Fibroblast of lung (primary cell): ENCODE results near the gene TMEM72. TPM values are rescaled to one million over a fixed set of nuclear protein-coding genes. Genes with fewer than 3 reads are reported as not detected.

Source experiments
- DNase-seq, 2 donors: peaks; one replicate each; pipeline versions ENCODE4 v3.0.0 to v3.0.0-alpha.2; 2010; ENCODE audit warnings: low read depth in 2 of 2
- H2AFZ ChIP-seq: 2 replicates; pipeline ENCODE4 v1.5.1; 2012; ENCODE audit warnings: low read length, control low read depth, inconsistent platforms
- H3K27ac ChIP-seq: 2 replicates; pipeline ENCODE4 v1.5.1; 2011; ENCODE audit warnings: low read length, control low read depth; ENCODE audit not compliant: insufficient read depth
- H3K27me3 ChIP-seq: 2 replicates; pipeline ENCODE4 v1.5.1; 2011; ENCODE audit warnings: mild to moderate bottlenecking, low read length; ENCODE audit not compliant: control insufficient read depth, insufficient read depth
- H3K36me3 ChIP-seq: 2 replicates; pipeline ENCODE4 v1.5.1; 2011; ENCODE audit warnings: low read length; ENCODE audit not compliant: control insufficient read depth, insufficient read depth
- H3K4me1 ChIP-seq: 2 replicates; pipeline ENCODE4 v1.5.1; 2011; ENCODE audit warnings: low read length; ENCODE audit not compliant: control insufficient read depth, insufficient read depth; ENCODE audit errors: extremely low read depth
- H3K4me2 ChIP-seq: 2 replicates; pipeline ENCODE4 v1.5.1; 2011; ENCODE audit warnings: low read length, control low read depth; ENCODE audit not compliant: insufficient read depth; ENCODE audit errors: extremely low read depth
- H3K4me3 ChIP-seq, 4 experiments: fragments of 200-600 bp in 1 of 4; sonication (generic) in 1 of 4; replicated peaks in 1 of 4; 2 replicates each; pipeline ENCODE4 v1.5.1; 2011 to 2016; ENCODE audit warnings: low read length in 4 of 4, low read depth in 3 of 4, mild to moderate bottlenecking in 3 of 4, control low read depth in 2 of 4, inconsistent platforms in 1 of 4, mixed read lengths in 1 of 4; ENCODE audit not compliant: insufficient read depth in 1 of 4; ENCODE audit errors: control extremely low read depth in 1 of 4
- H3K79me2 ChIP-seq: 2 replicates; pipeline ENCODE4 v1.5.1; 2012; ENCODE audit warnings: mild to moderate bottlenecking, low read length, inconsistent platforms; ENCODE audit not compliant: control insufficient read depth, insufficient read depth
- H3K9ac ChIP-seq: 2 replicates; pipeline ENCODE4 v1.5.1; 2011; ENCODE audit warnings: mild to moderate bottlenecking, low read length, control low read depth; ENCODE audit not compliant: insufficient read depth
- H3K9me3 ChIP-seq: 2 replicates; pipeline ENCODE4 v1.5.1; 2012; ENCODE audit warnings: low read depth, low read length; ENCODE audit not compliant: control insufficient read depth, insufficient read depth
- H4K20me1 ChIP-seq: 2 replicates; pipeline ENCODE4 v1.5.1; 2011; ENCODE audit warnings: low read length; ENCODE audit not compliant: control insufficient read depth, insufficient read depth; ENCODE audit errors: extremely low read depth
- EZH2 ChIP-seq: IDR thresholded peaks from 2 replicates; pipeline ENCODE4 v1.5.1; 2012; ENCODE audit warnings: low read length, control low read depth, mild to moderate bottlenecking; ENCODE audit errors: missing control alignments
- polyA plus RNA-seq, 2 donors: library from polyadenylated mRNA; depleted of rRNA in 1 of 2; stranded (reverse) in 1 of 2; unstranded in 1 of 2; fragments of >200 nt; gene quantifications; 2 replicates each; pipeline ENCODE4 v1.2.1, GENCODE V29; 2011 to 2012; ENCODE audit warnings: missing spikeins in 1 of 2
- total RNA-seq: library from RNA; depleted of rRNA; stranded (reverse); fragments of >200 nt; gene quantifications from 2 replicates; pipeline ENCODE4 v1.2.1, GENCODE V29; 2014
- TF ChIP-seq, protein P1 (sequence below), 2 donors: IDR thresholded peaks in 1 of 2; conservative IDR thresholded peaks in 1 of 2; 1 replicate in 1 of 2; 2 replicates in 1 of 2; pipeline ENCODE4 v1.5.1; 2011 to 2012; ENCODE audit warnings: low read length in 2 of 2, control low read depth in 1 of 2, inconsistent platforms in 1 of 2, low read depth in 1 of 2, mild to moderate bottlenecking in 1 of 2

The TMEM72 gene
- total and polyA plus RNA-seq, 2 donors (not counting 1 experiment from before 2014, with no cell fraction given) = not detected

DNA sequence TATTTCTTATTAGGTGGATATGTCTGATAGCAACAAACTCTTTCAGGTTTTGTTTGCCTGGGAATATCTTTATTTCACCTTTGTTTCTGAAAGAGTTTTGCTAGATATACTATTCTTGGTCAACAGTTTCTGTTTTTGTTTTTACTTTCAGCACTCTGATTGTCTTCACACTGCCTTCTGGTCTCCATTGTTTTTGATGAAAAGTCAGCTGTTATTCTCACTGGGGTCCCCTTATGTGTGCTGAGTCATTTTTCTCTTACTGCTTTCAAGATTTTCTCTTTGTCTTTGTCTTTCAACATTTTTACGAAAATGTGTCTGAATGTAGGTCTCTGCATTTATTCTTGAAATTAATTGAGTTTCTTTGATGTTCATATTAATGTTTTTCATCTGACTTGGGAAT lies 33.2 kb downstream of the TMEM72 start:
- H4K20me1 ChIP-seq = no peaks in the 10 kb centered on the region
- H3K27me3 ChIP-seq = no peaks in the 10 kb centered on the region
- no peaks in the 10 kb centered on the region for H3K4me1 ChIP-seq
- no peak overlapping the region for H3K4me3 ChIP-seq
- H3K9me3 ChIP-seq = no peaks in the 10 kb centered on the region
- H3K9ac ChIP-seq = no peak overlapping the region
- H2AFZ ChIP-seq = no peak overlapping the region
- H3K36me3 ChIP-seq = no peaks in the 10 kb centered on the region
- no peaks in the 10 kb centered on the region for H3K79me2 ChIP-seq
- H3K27ac ChIP-seq = no peak overlapping the region
- H3K4me2 ChIP-seq = no peak overlapping the region
- no peak for TF ChIP-seq EZH2
- TF ChIP-seq, protein P1, sequence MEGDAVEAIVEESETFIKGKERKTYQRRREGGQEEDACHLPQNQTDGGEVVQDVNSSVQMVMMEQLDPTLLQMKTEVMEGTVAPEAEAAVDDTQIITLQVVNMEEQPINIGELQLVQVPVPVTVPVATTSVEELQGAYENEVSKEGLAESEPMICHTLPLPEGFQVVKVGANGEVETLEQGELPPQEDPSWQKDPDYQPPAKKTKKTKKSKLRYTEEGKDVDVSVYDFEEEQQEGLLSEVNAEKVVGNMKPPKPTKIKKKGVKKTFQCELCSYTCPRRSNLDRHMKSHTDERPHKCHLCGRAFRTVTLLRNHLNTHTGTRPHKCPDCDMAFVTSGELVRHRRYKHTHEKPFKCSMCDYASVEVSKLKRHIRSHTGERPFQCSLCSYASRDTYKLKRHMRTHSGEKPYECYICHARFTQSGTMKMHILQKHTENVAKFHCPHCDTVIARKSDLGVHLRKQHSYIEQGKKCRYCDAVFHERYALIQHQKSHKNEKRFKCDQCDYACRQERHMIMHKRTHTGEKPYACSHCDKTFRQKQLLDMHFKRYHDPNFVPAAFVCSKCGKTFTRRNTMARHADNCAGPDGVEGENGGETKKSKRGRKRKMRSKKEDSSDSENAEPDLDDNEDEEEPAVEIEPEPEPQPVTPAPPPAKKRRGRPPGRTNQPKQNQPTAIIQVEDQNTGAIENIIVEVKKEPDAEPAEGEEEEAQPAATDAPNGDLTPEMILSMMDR (conservative IDR thresholded peaks at IDR 0.05 in 1 of 2, IDR thresholded peaks at IDR 0.05 in 1 of 2; ENCODE audit: low read depth in 1 of 2, low read length in 2 of 2) = no peak
- no peak for DNase-seq

DNA sequence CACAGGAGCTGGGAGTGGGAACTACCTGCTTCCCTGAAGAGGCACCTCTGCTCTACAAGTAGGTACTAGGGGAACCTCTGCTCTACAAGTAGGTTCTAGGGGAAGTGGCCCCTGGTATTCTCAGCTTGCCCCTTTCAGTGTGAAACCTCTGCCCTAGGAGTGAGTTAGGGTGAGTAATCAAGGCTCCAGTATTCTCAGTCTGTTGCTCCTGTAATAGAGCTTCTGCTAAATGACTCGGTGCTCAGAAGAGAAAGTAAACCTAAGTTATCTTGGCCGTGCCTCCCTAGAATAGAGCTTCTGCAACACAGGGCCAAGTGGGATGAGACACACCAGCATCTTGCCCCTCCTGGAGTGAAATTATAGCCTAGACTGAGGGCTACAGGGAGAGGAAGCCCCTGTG lies 35.1 kb downstream of the TMEM72 start:
- DNase-seq = peak in 1 of 2 donors; percentile 36
- H3K9ac ChIP-seq = no peak overlapping the region
- no peaks in the 10 kb centered on the region for H4K20me1 ChIP-seq
- H3K27me3 ChIP-seq = no peaks in the 10 kb centered on the region
- no peak overlapping the region for H2AFZ ChIP-seq
- no peaks in the 10 kb centered on the region for H3K9me3 ChIP-seq
- H3K4me3 ChIP-seq = no peak overlapping the region
- TF ChIP-seq, protein P1 (conservative IDR thresholded peaks at IDR 0.05 in 1 of 2, IDR thresholded peaks at IDR 0.05 in 1 of 2; ENCODE audit: low read depth in 1 of 2, low read length in 2 of 2) = no peak
- TF ChIP-seq EZH2 = no peak
- no peaks in the 10 kb centered on the region for H3K36me3 ChIP-seq
- H3K79me2 ChIP-seq = no peaks in the 10 kb centered on the region
- no peak overlapping the region for H3K27ac ChIP-seq
- no peak overlapping the region for H3K4me2 ChIP-seq
- H3K4me1 ChIP-seq = no peaks in the 10 kb centered on the region

DNA sequence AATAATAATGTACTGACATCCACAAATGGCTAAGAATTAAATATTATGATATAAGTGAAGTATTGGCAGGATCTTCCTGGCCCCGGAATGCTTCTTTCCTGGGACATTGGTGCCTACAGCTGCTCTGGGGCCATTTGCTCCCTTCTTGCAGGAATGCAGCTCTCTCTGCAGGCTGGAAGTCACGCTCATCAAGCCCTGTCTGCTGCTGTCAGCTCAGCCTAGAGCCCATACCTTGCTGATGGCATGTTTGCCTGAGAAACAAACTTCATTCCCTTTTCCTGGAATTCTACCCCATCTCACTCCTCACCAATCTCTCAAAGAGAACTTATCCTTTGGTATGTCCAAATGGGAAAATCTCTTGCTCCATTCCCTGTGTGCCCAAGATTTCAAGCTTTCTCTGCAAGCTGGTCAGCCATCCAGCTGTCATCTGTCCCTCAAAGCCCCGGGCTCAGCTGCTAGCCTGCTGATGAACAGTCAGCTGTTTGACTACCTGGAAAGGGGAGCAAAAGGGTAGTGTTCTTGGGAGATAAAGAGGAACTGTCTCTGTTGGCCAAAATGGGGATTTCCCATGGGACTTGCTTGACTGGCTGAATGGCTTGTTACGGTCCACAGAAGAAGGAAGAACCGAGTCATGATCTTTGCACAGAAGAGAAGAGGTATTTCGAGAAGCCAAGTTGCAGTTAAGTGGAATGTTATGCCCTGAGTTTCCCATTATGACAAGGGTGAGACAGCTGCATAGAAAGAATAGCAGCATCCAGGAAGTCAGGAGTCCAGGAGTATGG lies 36.4 kb downstream of the TMEM72 start:
- Histone ChIP-seq H3K27ac (no peak overlapping the region), H3K9me3 (no peaks in the 10 kb centered on the region), H3K4me2 (no peak overlapping the region)

More for the DNA sequence above, 36.4 kb downstream of the TMEM72 start:
- H3K4me1 ChIP-seq = no peaks in the 10 kb centered on the region
- H3K4me3 ChIP-seq = no peak overlapping the region
- TF ChIP-seq, protein P1 (conservative IDR thresholded peaks at IDR 0.05 in 1 of 2, IDR thresholded peaks at IDR 0.05 in 1 of 2; ENCODE audit: low read depth in 1 of 2, low read length in 2 of 2) = no peak
- TF ChIP-seq EZH2 = no peak
- no peaks in the 10 kb centered on the region for H4K20me1 ChIP-seq
- no peak overlapping the region for H2AFZ ChIP-seq
- no peaks in the 10 kb centered on the region for H3K79me2 ChIP-seq
- H3K36me3 ChIP-seq = no peaks in the 10 kb centered on the region
- no peaks in the 10 kb centered on the region for H3K27me3 ChIP-seq
- no peak overlapping the region for H3K9ac ChIP-seq
- no peak for DNase-seq
